Left lung (tissue), 10 donors: Measurements from ENCODE around the gene RNF11. TPM values are rescaled to one million over a fixed set of nuclear protein-coding genes. Genes with fewer than 3 reads are reported as not detected.
"Not testable (repeated sequence)": the region's sequence is repeated elsewhere in the genome, so short reads cannot be mapped to it uniquely, and the experiment has no call there.

ENCODE experiments used
- ATAC-seq: fragments of 200-7000 bp; cut with Tn5 transposase; one replicate; pipeline ENCODE4 v1.9.1; 2020; ENCODE audit warnings: moderate library complexity
- DNase-seq, 4 donors: peaks; one replicate each; pipeline ENCODE4 v3.0.0-alpha.2; 2013 to 2020
- H3K27ac ChIP-seq, 2 donors: fragments of 200-600 bp; sonication (generic) in 1 of 2; one replicate each; pipeline versions ENCODE4 v1.5.0 to v1.8.0; 2020 to 2021
- H3K27me3 ChIP-seq, 2 donors: fragments of 200-600 bp; sonication (generic) in 1 of 2; one replicate each; pipeline versions ENCODE4 v1.5.0 to v1.8.0; 2020 to 2021
- H3K36me3 ChIP-seq, 2 donors: fragments of 200-600 bp; sonication (generic) in 1 of 2; one replicate each; pipeline versions ENCODE4 v1.5.0 to v1.8.0; 2020 to 2021
- H3K4me1 ChIP-seq, 2 donors: fragments of 200-600 bp; one replicate each; pipeline ENCODE4 v1.8.0; 2021
- H3K4me3 ChIP-seq, 2 donors: fragments of 200-600 bp; sonication (generic) in 1 of 2; one replicate each; pipeline versions ENCODE4 v1.5.0 to v1.8.0; 2020 to 2021; ENCODE audit warnings: mild to moderate bottlenecking in 1 of 2
- H3K9me3 ChIP-seq, 2 donors: fragments of 200-600 bp; sonication (generic) in 1 of 2; one replicate each; pipeline versions ENCODE4 v1.5.0 to v1.8.0; 2020 to 2021
- CTCF ChIP-seq, 2 donors: fragments of 200-600 bp; sonication (generic) in 1 of 2; IDR thresholded peaks; one replicate each; pipeline versions ENCODE4 v1.5.0 to v1.8.0; 2021; ENCODE audit warnings: antibody characterized with exemption in 2 of 2
- intact Hi-C, 2 donors: fragments of 100-400 bp; cut with DNase I; formaldehyde crosslinking; loops; one replicate each; pipeline versions ENCODE4 v1.11.2 to v1.14.2; 2022
- polyA plus RNA-seq, 6 donors: library from polyadenylated mRNA; unstranded; fragments of 120-200 nt; gene quantifications; one replicate each; pipeline ENCODE4 v1.2.1, GENCODE V29; 2013; ENCODE audit not compliant: insufficient read length in 6 of 6
- total RNA-seq, 2 donors: library from RNA; stranded (reverse); fragmentation: NEBNext Ultra II Directional; extraction: Animal tissue kit (Norgen Biotek cat#: 25700); gene quantifications; one replicate each; pipeline ENCODE4 v1.2.1, GENCODE V29; 2021
- donor health status: DM: no; HTN: yes; CAD: no.
- donor health status: DM: no; HTN: no; CAD: no.

The RNF11 gene
- total and polyA plus RNA-seq, 8 donors, result 90.1 to 114 (median 97.7) TPM

- Histone ChIP-seq H3K4me3 (no peak overlapping the region), H3K27ac (no peak overlapping the region), H3K4me1 (peaks cover 0 to 12% of the 10 kb centered on the region in 2 donors), H3K27me3 (no peaks in the 10 kb centered on the region), H3K36me3 (no peaks in the 10 kb centered on the region), H3K9me3 (no peaks in the 10 kb centered on the region)
- DNase-seq (no peak), ATAC-seq (no peak)
- TF ChIP-seq CTCF (IDR thresholded peaks at IDR 0.05), result no peak
- intact Hi-C loops, result no loop called here
Measured at GRCh38 chr1:51218570-51218969, 17.5 kb upstream of the RNF11 start.

- no peak for ATAC-seq
Measured at GRCh38 chr1:51219022-51219421, 17.1 kb upstream of the RNF11 start.

GRCh38 chr1:51221529-51221928 lies 14.5 kb upstream of the RNF11 start:
- H3K27me3 ChIP-seq, H3K36me3 ChIP-seq, H3K4me1 ChIP-seq, ATAC-seq, intact Hi-C loops, H3K9me3 ChIP-seq, H3K27ac ChIP-seq, H3K4me3 ChIP-seq, DNase-seq: not testable (repeated sequence)

More at GRCh38 chr1:51219022-51219421, 17.1 kb upstream of the RNF11 start:
- no peak for TF ChIP-seq CTCF (IDR thresholded peaks at IDR 0.05)
- no peak overlapping the region for H3K27ac ChIP-seq
- no peak for DNase-seq
- no peak overlapping the region for H3K4me3 ChIP-seq
- H3K9me3 ChIP-seq, result no peaks in the 10 kb centered on the region
- no peaks in the 10 kb centered on the region for H3K36me3 ChIP-seq
- intact Hi-C loops, result no loop called here
- H3K4me1 ChIP-seq, result peaks cover 0 to 12% of the 10 kb centered on the region in 2 donors
- H3K27me3 ChIP-seq, result no peaks in the 10 kb centered on the region

GRCh38 chr1:51222136-51222787 lies 13.8 kb upstream of the RNF11 start:
- Histone ChIP-seq H3K27ac (no peak overlapping the region), H3K27me3 (no peaks in the 10 kb centered on the region), H3K4me3 (no peak overlapping the region), H3K36me3 (no peaks in the 10 kb centered on the region), H3K9me3 (no peaks in the 10 kb centered on the region), H3K4me1 (no peaks in the 10 kb centered on the region)
- intact Hi-C loops, result no loop called here
- ATAC-seq, result no peak
- TF ChIP-seq CTCF (IDR thresholded peaks at IDR 0.05), result no peak
- DNase-seq, result no peak

- H3K9me3 ChIP-seq, result no peaks in the 10 kb centered on the region
- TF ChIP-seq CTCF (IDR thresholded peaks at IDR 0.05), result no peak
- DNase-seq, result no peak
- no peak for ATAC-seq
- intact Hi-C loops, result no loop called here
- H3K4me1 ChIP-seq, result no peaks in the 10 kb centered on the region
- no peaks in the 10 kb centered on the region for H3K27me3 ChIP-seq
- no peak overlapping the region for H3K27ac ChIP-seq
- no peak overlapping the region for H3K4me3 ChIP-seq
- no peaks in the 10 kb centered on the region for H3K36me3 ChIP-seq
Measured at GRCh38 chr1:51222809-51223208, 13.3 kb upstream of the RNF11 start.

- TF ChIP-seq CTCF (IDR thresholded peaks at IDR 0.05), result no peak
- no peaks in the 10 kb centered on the region for H3K36me3 ChIP-seq
- H3K4me1 ChIP-seq, result no peaks in the 10 kb centered on the region
- no peak for DNase-seq
- H3K4me3 ChIP-seq, result no peak overlapping the region
- ATAC-seq, result no peak
- H3K27ac ChIP-seq, result no peak overlapping the region
- intact Hi-C loops, result no loop called here
- no peaks in the 10 kb centered on the region for H3K9me3 ChIP-seq
- no peaks in the 10 kb centered on the region for H3K27me3 ChIP-seq
Measured at GRCh38 chr1:51224255-51224654, 11.8 kb upstream of the RNF11 start.

- H3K27ac ChIP-seq, ATAC-seq, intact Hi-C loops, H3K4me3 ChIP-seq, H3K27me3 ChIP-seq, H3K36me3 ChIP-seq, H3K9me3 ChIP-seq, DNase-seq, H3K4me1 ChIP-seq: not testable (repeated sequence)
Measured at GRCh38 chr1:51227231-51227960, 8.7 kb upstream of the RNF11 start.

- H3K36me3 ChIP-seq, H3K9me3 ChIP-seq, DNase-seq, H3K27me3 ChIP-seq, ATAC-seq, H3K4me1 ChIP-seq, H3K27ac ChIP-seq, H3K4me3 ChIP-seq, intact Hi-C loops: not testable (repeated sequence)
Measured at GRCh38 chr1:51228471-51228870, 7.6 kb upstream of the RNF11 start.
